Measurements from ENCODE around the gene PPM1M.

The PPM1M gene

GRCh38 chr3:52253314-52254304 lies 8.1 kb downstream of the PPM1M start:
- TF ChIP-seq ZFX (IDR thresholded peaks at IDR 0.05) (no peak), CTCF (conservative IDR thresholded peaks at IDR 0.05) (no peak)
- no peak overlapping the region for H3K27ac ChIP-seq

GRCh38 chr3:52254608-52255007 lies 9.0 kb downstream of the PPM1M start:
- H3K27ac ChIP-seq: no peak overlapping the region
- TF ChIP-seq ZFX (IDR thresholded peaks at IDR 0.05) (no peak), CTCF (conservative IDR thresholded peaks at IDR 0.05) (no peak)

GRCh38 chr3:52256159-52256558 lies 10.6 kb downstream of the PPM1M start:
- TF ChIP-seq ZFX (IDR thresholded peaks at IDR 0.05) (no peak), CTCF (conservative IDR thresholded peaks at IDR 0.05) (no peak)
- no peak overlapping the region for H3K27ac ChIP-seq

GRCh38 chr3:52256622-52257021 lies 11.1 kb downstream of the PPM1M start:
- H3K27ac ChIP-seq: no peak overlapping the region

GRCh38 chr3:52257911-52258310 lies 12.4 kb downstream of the PPM1M start:
- TF ChIP-seq ZFX (IDR thresholded peaks at IDR 0.05): no peak
- TF ChIP-seq CTCF (conservative IDR thresholded peaks at IDR 0.05): no peak

More at GRCh38 chr3:52256622-52257021, 11.1 kb downstream of the PPM1M start:
- TF ChIP-seq CTCF (conservative IDR thresholded peaks at IDR 0.05) (no peak), ZFX (IDR thresholded peaks at IDR 0.05) (no peak)

GRCh38 chr3:52259035-52259434 lies 13.5 kb downstream of the PPM1M start:
- no peak overlapping the region for H3K27ac ChIP-seq

More at GRCh38 chr3:52257911-52258310, 12.4 kb downstream of the PPM1M start:
- no peak overlapping the region for H3K27ac ChIP-seq

More at GRCh38 chr3:52259035-52259434, 13.5 kb downstream of the PPM1M start:
- TF ChIP-seq CTCF (conservative IDR thresholded peaks at IDR 0.05) (no peak), ZFX (IDR thresholded peaks at IDR 0.05) (no peak)

Measured in C4-2B (cell line).